ENCODE data around the gene INSR.

INSR gene

GRCh38 chr19:7294558-7295212 is 471 bp upstream of the INSR start:
- Histone ChIP-seq H3K4me3 (ENCODE audit: extremely low read depth, insufficient read depth, low read length, poor library complexity, severe bottlenecking) (peak overlapping the region; percentile 76), H3K9me3 (ENCODE audit: control insufficient read depth, low read length) (no peaks in the 10 kb centered on the region), H3K36me3 (ENCODE audit: control insufficient read depth, insufficient read depth, low read length) (no peaks in the 10 kb centered on the region), H3K4me1 (ENCODE audit: control insufficient read depth, insufficient read depth, low read length, poor library complexity, severe bottlenecking) (no peaks in the 10 kb centered on the region), H3K27ac (ENCODE audit: low read depth, low read length, severe bottlenecking) (peak overlapping the region; percentile 16)
- WGBS, 2 experiments (ENCODE audit: insufficient coverage in 2 of 2): 11% methylated on average over 22 to 23 of the region's 43 CpGs

- Histone ChIP-seq H3K36me3 (ENCODE audit: control insufficient read depth, insufficient read depth, low read length) (no peaks in the 10 kb centered on the region), H3K9me3 (ENCODE audit: control insufficient read depth, low read length) (no peaks in the 10 kb centered on the region), H3K4me3 (ENCODE audit: extremely low read depth, insufficient read depth, low read length, poor library complexity, severe bottlenecking) (peak overlapping the region; percentile 76), H3K4me1 (ENCODE audit: control insufficient read depth, insufficient read depth, low read length, poor library complexity, severe bottlenecking) (no peaks in the 10 kb centered on the region), H3K27ac (ENCODE audit: low read depth, low read length, severe bottlenecking) (no peak overlapping the region)
- WGBS, 2 experiments (ENCODE audit: insufficient coverage in 2 of 2): 18 to 19% methylated on average over 35 to 44 of the region's 54 CpGs
These were observed 1.1 kb downstream of the INSR start for GRCh38 chr19:7292950-7293761.

- Histone ChIP-seq H3K4me1 (ENCODE audit: control insufficient read depth, insufficient read depth, low read length, poor library complexity, severe bottlenecking) (no peaks in the 10 kb centered on the region), H3K4me3 (ENCODE audit: extremely low read depth, insufficient read depth, low read length, poor library complexity, severe bottlenecking) (no peak overlapping the region), H3K27ac (ENCODE audit: low read depth, low read length, severe bottlenecking) (no peak overlapping the region), H3K36me3 (ENCODE audit: control insufficient read depth, insufficient read depth, low read length) (no peaks in the 10 kb centered on the region), H3K9me3 (ENCODE audit: control insufficient read depth, low read length) (no peaks in the 10 kb centered on the region)
- WGBS, 2 experiments (ENCODE audit: insufficient coverage in 2 of 2): 80 to 89% methylated on average over 6 to 7 of the region's 12 CpGs
These were observed 1.8 kb downstream of the INSR start for GRCh38 chr19:7292352-7292949.

- no peak overlapping the region for H3K4me3 ChIP-seq (ENCODE audit: extremely low read depth, insufficient read depth, low read length, poor library complexity, severe bottlenecking)
- no peak overlapping the region for H3K27ac ChIP-seq (ENCODE audit: low read depth, low read length, severe bottlenecking)
- no peaks in the 10 kb centered on the region for H3K9me3 ChIP-seq (ENCODE audit: control insufficient read depth, low read length)
- 85 to 88% methylated on average over 5 of the region's 6 CpGs for WGBS, 2 experiments (ENCODE audit: insufficient coverage in 2 of 2)
- no peaks in the 10 kb centered on the region for H3K36me3 ChIP-seq (ENCODE audit: control insufficient read depth, insufficient read depth, low read length)
- no peaks in the 10 kb centered on the region for H3K4me1 ChIP-seq (ENCODE audit: control insufficient read depth, insufficient read depth, low read length, poor library complexity, severe bottlenecking)
These were observed 5.2 kb downstream of the INSR start for GRCh38 chr19:7288977-7289376.

DNA sequence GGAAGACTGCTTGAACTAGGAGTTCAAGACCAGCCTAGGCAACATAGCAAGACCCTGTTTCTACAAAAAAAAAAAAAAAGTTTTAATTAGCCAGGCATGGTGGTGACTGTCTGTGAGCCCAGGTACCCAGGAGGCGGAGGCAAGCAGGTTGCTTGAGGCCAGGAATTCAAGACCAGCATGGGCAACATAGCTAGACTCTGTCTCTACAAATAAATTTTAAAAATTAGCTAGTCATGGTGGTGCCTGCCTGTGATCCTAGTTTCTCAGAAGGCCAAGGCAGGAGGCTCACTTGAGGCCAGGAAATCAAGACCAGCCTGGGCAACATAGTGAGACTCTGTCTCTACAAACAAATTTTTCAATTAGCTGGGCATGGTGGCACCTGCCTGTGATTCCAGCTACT is 6.1 kb downstream of the INSR start:
- WGBS, 2 experiments (ENCODE audit: insufficient coverage in 2 of 2): 86% methylated on average over 1 of the region's 1 CpG; no CpG with 5 or more reads in 1 of the 2 experiments
- Histone ChIP-seq H3K27ac (ENCODE audit: low read depth, low read length, severe bottlenecking) (no peak overlapping the region), H3K4me1 (ENCODE audit: control insufficient read depth, insufficient read depth, low read length, poor library complexity, severe bottlenecking) (no peaks in the 10 kb centered on the region), H3K4me3 (ENCODE audit: extremely low read depth, insufficient read depth, low read length, poor library complexity, severe bottlenecking) (no peak overlapping the region), H3K36me3 (ENCODE audit: control insufficient read depth, insufficient read depth, low read length) (no peaks in the 10 kb centered on the region), H3K9me3 (ENCODE audit: control insufficient read depth, low read length) (no peaks in the 10 kb centered on the region)

DNA sequence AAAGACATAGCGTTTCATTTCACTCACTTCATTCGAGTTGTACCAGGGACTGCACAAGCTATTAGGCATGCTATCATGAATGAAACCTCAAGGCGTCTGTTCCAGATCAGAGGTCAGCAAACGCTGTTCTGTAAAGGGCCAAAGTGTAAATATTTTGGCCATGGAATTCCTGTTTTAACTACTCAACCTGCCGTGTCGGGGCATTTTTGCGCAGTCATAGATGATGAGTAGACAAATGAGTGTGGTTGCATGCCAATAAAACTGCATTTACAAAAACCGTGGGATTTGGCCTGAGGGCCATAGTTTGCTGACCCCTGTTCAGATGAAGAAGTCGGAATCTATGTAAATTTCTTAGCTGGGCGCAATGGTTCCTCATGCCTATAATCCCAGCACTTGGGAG is 6.5 kb downstream of the INSR start:
- WGBS, 2 experiments (ENCODE audit: insufficient coverage in 2 of 2): 91 to 94% methylated on average over 10 of the region's 10 CpGs

GRCh38 chr19:7280940-7281666 is 13.1 kb downstream of the INSR start:
- H3K4me3 ChIP-seq (ENCODE audit: extremely low read depth, insufficient read depth, low read length, poor library complexity, severe bottlenecking): no peak overlapping the region
- H3K36me3 ChIP-seq (ENCODE audit: control insufficient read depth, insufficient read depth, low read length): no peaks in the 10 kb centered on the region
- H3K9me3 ChIP-seq (ENCODE audit: control insufficient read depth, low read length): no peaks in the 10 kb centered on the region
- H3K4me1 ChIP-seq (ENCODE audit: control insufficient read depth, insufficient read depth, low read length, poor library complexity, severe bottlenecking): no peaks in the 10 kb centered on the region
- H3K27ac ChIP-seq (ENCODE audit: low read depth, low read length, severe bottlenecking): no peak overlapping the region
- WGBS, 2 experiments (ENCODE audit: insufficient coverage in 2 of 2): 94 to 95% methylated on average over 7 to 10 of the region's 10 CpGs

More for the DNA sequence above, 6.5 kb downstream of the INSR start:
- H3K4me3 ChIP-seq (ENCODE audit: extremely low read depth, insufficient read depth, low read length, poor library complexity, severe bottlenecking): no peak overlapping the region
- H3K27ac ChIP-seq (ENCODE audit: low read depth, low read length, severe bottlenecking): no peak overlapping the region
- no peaks in the 10 kb centered on the region for H3K4me1 ChIP-seq (ENCODE audit: control insufficient read depth, insufficient read depth, low read length, poor library complexity, severe bottlenecking)
- H3K9me3 ChIP-seq (ENCODE audit: control insufficient read depth, low read length): no peaks in the 10 kb centered on the region
- no peaks in the 10 kb centered on the region for H3K36me3 ChIP-seq (ENCODE audit: control insufficient read depth, insufficient read depth, low read length)

DNA sequence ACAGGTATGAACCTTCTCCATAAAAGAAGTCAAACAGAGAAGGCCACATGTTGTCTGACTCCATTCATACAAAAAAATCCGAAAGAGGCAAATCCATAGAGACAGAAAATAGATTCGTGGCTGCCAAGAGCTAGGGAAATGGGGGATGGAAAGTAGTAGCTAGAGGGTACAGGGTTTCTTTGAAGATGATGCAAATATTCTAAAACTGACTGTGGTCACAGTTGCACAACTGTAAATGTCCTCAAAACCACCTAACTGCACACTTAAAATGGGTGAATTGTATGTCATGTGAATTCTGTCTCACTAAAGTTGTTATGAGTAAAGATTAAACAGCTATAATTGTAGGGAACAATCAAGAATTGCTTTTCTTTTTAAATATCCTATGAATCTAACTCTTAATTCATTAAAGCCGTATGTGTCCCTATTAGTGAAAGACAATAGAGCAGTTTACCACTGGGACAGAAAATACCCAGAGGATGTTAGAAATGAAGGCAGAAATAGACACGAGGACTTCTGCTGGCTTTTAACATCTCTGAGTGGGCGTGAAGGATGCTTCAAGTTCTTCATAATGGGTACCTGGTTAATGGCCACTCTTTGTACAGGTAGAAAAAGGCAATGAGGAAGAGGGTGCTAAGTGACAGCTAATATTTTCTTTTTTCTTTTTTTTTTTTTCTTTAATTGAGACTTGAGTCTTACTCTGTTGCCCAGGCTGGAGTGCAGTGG is 21.2 kb downstream of the INSR start:
- 93 to 97% methylated on average over 2 to 5 of the region's 5 CpGs for WGBS, 2 experiments (ENCODE audit: insufficient coverage in 2 of 2)
- H3K4me3 ChIP-seq (ENCODE audit: extremely low read depth, insufficient read depth, low read length, poor library complexity, severe bottlenecking): no peak overlapping the region
- H3K27ac ChIP-seq (ENCODE audit: low read depth, low read length, severe bottlenecking): no peak overlapping the region
- no peaks in the 10 kb centered on the region for H3K9me3 ChIP-seq (ENCODE audit: control insufficient read depth, low read length)
- H3K36me3 ChIP-seq (ENCODE audit: control insufficient read depth, insufficient read depth, low read length): no peaks in the 10 kb centered on the region
- no peaks in the 10 kb centered on the region for H3K4me1 ChIP-seq (ENCODE audit: control insufficient read depth, insufficient read depth, low read length, poor library complexity, severe bottlenecking)

GRCh38 chr19:7268705-7269098 is 25.5 kb downstream of the INSR start:
- no peak overlapping the region for H3K27ac ChIP-seq (ENCODE audit: low read depth, low read length, severe bottlenecking)
- WGBS, 2 experiments (ENCODE audit: insufficient coverage in 2 of 2): 87% methylated on average over 4 to 5 of the region's 5 CpGs
- H3K9me3 ChIP-seq (ENCODE audit: control insufficient read depth, low read length): no peaks in the 10 kb centered on the region

More at GRCh38 chr19:7268705-7269098, 25.5 kb downstream of the INSR start:
- Histone ChIP-seq H3K4me3 (ENCODE audit: extremely low read depth, insufficient read depth, low read length, poor library complexity, severe bottlenecking) (no peak overlapping the region), H3K36me3 (ENCODE audit: control insufficient read depth, insufficient read depth, low read length) (peaks cover 9% of the 10 kb centered on the region), H3K4me1 (ENCODE audit: control insufficient read depth, insufficient read depth, low read length, poor library complexity, severe bottlenecking) (no peaks in the 10 kb centered on the region)
